ENCODE data around the gene MDM1.

The MDM1 gene

DNA sequence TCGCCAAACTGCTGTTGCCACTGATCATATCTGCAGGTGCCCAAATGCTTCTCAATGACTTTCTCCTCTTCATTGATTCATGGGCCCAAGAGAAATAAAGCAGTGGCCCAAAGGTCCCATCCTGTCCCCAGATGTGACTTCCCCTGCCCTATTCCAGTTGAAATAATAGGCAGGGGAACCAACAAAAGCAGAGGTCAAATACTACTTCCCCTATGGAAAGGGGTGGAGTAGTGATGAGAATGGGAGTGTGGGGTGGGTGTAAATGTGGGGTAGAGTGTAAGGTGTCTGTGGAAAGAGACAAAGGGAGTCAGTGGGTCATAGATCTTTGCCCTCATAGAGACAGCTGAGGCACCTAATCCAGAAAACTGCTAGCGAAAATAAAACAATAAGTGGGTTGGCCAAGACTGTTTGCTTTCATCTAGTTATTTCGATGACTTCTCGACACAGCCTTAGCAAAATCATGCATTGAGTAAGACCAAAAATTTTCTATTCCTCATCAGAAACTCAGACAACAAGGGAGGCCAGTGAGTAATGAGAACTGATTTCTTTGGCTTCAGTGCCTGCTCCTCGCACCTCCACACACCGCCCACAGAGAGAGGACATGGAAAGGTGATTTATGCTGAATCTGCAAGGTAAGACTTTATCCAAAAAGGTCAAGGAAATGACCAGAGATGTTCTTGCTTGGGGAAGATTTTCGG, 67.9 kb downstream of the MDM1 start:
- no peak overlapping the region for H3K4me3 ChIP-seq (ENCODE audit: low read length)
- no peak for TF ChIP-seq ZNF274 (IDR thresholded peaks at IDR 0.05; ENCODE audit: low read depth, low read length)

DNA sequence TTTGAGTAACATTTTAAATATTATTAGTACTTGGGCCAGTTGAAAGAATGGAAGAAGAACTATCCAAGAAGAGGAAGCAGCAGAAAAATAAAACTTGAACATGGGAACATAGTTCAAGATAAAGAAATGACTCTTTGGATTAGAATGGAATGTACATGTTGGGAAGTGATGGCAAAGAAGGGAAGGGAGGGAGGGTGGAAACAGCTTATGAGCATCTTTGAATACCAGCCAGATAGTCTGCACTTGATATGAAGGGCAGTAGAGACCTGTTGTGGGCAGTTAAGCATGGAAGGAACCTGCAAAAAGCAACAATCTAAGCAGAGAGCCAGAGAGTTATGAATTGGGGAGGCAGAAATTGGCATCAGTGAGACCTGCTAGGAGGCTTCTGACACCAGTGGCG, 68.8 kb downstream of the MDM1 start:
- no peak overlapping the region for H3K4me3 ChIP-seq (ENCODE audit: low read length)
- TF ChIP-seq ZNF274 (IDR thresholded peaks at IDR 0.05; ENCODE audit: low read depth, low read length) = no peak

DNA sequence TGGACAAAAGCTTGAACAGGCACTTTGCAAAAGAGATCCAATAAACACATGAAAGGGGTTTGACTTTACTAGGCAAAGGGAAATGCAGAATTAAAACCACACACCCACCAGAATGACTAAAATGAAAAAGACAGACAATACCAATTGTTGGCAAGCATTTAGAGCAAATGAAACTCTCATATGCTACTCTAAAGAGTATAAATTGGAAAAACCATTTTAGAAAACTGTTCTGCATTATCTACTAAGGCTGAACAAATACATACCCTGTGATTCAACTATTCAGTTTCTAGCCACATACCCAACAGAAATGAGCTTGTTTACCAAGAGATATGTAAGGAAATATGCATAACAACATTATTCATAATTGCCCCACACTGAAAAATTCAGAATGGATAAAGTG, 70.3 kb downstream of the MDM1 start:
- TF ChIP-seq ZNF274 (IDR thresholded peaks at IDR 0.05; ENCODE audit: low read depth, low read length) = no peak
- no peak overlapping the region for H3K4me3 ChIP-seq (ENCODE audit: low read length)

DNA sequence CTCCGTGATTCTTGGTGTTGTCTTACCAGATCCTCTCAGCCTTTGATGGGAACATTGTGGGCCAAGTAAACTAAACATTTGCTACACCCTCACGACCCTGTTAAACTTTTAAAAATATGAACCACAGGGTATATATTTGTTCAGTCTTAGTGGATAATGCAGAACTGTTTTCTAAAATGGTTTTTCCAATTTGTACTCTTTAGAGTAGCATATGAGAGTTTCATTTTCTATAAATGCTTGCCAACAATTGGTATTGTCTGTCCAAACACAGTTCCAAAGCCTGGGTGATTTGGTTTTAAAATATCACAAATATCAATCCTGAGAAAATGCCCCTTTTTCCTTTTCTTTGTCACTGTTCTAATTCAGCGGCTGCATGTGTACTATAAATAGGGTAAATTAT, 72.0 kb downstream of the MDM1 start:
- H3K4me3 ChIP-seq (ENCODE audit: low read length) = no peak overlapping the region

DNA sequence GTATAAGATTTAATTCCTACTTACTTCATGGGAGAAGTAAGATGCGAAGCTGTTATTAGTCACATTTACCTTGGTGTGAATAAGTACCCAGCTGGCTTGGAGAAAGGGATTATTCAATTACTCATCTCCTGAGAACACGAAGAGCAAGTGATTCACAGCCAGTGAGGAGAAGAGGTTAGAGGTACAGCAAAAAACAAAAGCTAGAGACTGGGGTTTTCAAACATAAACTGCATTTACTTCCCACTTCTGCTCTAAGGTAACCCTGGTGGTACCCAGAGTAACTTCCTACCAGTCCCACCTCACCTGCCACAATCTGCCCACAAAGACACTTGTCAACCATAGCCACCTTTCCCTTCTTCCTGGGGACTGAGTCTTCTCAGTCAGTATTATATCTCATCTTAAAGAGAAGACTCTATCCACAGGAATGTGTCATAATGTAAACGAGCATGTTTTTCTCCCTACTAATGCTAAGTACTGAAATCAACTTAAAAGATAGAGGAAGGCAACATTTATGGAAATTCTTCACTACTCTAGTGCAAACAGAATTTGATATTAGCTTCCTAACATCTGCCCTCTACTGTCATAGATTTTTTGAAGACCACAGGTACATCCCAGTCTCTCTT, 72.7 kb downstream of the MDM1 start:
- H3K4me3 ChIP-seq (ENCODE audit: low read length) = no peak overlapping the region
- TF ChIP-seq ZNF274 (IDR thresholded peaks at IDR 0.05; ENCODE audit: low read depth, low read length) = no peak

More for the DNA sequence above, 72.0 kb downstream of the MDM1 start:
- no peak for TF ChIP-seq ZNF274 (IDR thresholded peaks at IDR 0.05; ENCODE audit: low read depth, low read length)

DNA sequence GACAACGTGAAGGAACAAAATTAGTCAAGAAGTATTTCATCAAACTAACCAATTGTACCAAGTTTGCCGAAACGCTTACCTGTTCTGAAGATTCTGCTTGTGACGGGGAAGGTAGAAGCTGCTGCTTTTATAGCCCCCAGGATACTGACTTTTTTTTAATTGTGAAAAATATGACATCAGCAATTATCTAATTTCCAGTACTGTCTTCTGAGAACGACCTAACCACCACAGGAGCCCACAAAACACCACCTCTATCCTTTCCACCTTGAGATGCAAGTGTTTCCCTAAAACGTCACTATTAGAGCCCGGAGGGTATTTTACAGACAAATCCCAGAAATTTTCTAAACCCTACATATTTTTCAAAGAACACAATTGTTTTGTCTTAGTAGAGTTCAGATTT, 78.7 kb downstream of the MDM1 start, which contains the start of gene IL22:
Gene IL22, minus strand, starts transcription at position 101 of the 400 bp plus-strand sequence. CDS start 156 bp downstream, outside the sequence.
- no peak for TF ChIP-seq ZNF274 (IDR thresholded peaks at IDR 0.05; ENCODE audit: low read depth, low read length)
- no peak within 1 kb of the TSS for H3K4me3 ChIP-seq (ENCODE audit: low read length)

DNA sequence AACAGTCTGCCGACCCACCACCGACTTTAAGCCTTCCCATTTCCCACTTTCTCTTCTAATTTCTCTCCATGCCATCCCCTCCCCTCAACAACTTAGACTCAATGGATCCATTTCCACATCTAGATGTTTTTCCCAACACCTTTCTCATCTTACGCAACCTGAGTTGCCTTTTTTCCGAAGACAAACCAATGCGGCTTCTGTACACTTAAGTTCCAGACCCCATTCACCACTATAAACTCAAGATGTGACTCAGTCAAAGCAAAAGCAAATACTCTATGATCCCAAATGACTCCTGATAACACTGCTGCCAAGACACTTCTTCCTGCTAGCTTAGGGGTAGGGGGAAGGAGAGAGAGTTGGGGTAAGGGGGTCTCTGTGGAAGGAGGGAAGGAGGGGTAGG, 80.1 kb downstream of the MDM1 start:
- TF ChIP-seq ZNF274 (IDR thresholded peaks at IDR 0.05; ENCODE audit: low read depth, low read length) = no peak
- no peak overlapping the region for H3K4me3 ChIP-seq (ENCODE audit: low read length)

DNA sequence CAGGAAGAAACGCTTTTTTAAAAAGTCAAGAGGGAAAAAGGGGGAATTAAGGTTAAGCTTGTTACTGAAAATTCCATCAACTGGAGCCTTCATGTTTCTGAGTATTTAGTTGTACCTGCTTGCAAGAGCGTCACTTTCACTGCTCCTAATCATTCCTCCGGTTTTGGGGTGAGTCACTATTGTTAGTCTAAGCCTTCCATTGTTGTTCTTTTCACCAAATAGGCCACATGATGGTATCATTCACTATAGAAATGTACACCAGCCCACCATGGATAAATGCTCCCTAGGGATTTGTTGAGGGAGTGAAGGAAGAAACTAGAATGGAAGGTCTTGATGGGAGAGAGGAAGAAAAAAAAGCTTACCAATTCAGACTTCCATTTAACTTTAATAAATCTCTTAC, 81.7 kb downstream of the MDM1 start:
- TF ChIP-seq ZNF274 (IDR thresholded peaks at IDR 0.05; ENCODE audit: low read depth, low read length) = no peak
- H3K4me3 ChIP-seq (ENCODE audit: low read length) = no peak overlapping the region

DNA sequence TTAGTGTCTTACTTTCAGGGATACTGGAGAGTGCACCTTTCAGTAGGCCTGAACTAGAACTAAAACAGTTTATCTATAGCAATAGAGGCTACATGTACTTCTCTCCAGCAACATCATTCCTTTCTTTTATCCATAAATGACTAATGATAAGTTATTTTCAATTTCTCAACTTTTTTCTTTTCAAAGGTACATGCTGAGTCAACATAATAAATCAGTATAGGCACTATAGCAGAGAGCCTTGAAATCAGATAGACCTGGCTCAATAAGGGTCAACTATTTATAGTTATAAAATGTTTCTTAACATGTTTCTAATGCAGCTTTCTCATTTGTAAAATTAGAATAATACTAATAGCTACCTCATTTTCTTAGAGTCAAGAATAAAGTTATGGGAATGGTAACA, 84.4 kb downstream of the MDM1 start:
- H3K4me3 ChIP-seq (ENCODE audit: low read length) = no peak overlapping the region
- no peak for TF ChIP-seq ZNF274 (IDR thresholded peaks at IDR 0.05; ENCODE audit: low read depth, low read length)

DNA sequence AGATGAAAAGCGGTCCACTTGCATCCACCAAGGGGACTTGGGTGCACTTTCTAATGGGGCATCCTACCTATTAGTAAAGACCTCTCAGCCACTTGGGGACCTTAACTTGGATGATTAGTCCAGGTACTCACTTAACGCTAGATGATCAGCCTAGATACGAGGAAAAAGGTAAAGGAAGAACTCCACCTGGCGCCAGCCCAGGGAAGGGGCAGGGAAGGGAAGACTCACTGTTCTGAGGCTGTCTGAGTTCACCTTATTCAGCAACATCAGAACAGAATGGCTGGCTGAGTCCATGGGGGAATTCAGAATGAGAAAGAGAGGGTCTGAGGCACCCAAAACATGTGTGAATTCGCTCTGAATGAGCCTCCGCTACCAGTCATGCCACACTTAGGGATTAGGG, 85.8 kb downstream of the MDM1 start:
- no peak for TF ChIP-seq ZNF274 (IDR thresholded peaks at IDR 0.05; ENCODE audit: low read depth, low read length)
- no peak overlapping the region for H3K4me3 ChIP-seq (ENCODE audit: low read length)

DNA sequence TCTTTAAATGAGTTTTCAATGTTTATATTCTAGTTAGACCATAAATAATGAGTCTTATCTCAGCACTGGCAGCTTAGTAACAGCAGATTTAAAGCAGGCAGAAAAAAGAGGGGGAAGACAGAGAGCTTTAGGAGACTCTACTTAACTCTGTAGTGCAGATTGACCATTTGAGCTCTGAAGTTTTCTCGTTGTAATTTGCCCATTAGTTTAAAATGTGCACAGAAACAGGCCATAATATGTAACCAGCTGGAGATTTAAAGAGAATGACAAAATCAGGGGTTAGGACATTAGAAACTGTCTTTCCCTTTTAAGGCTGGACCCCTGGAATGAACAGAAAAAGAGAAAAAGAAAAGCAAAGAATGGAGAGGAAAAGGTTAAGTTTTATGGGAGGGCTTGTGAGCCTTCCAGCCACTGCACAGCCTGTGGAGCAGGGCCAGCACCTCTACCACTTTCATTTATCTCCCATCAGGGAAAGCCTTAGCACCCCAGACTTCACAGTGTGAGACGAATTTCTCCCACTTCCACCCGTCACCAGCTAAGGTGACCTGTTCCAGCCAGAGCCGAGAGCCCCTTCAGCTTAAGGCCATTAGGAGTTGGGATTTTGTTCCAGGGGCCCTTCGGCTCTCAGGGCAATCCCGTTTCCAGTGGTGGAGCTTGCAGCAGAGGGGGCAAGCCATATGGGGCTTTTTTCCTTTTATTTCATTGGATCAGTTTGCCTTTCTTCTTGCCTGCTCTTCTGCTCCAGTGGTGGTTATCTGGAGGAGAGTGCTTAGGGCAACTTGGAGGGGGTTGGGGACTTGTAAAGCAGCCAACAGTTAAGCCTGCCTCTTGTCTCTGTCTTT, 86.8 kb downstream of the MDM1 start:
- H3K4me3 ChIP-seq (ENCODE audit: low read length) = no peak overlapping the region
- TF ChIP-seq ZNF274 (IDR thresholded peaks at IDR 0.05; ENCODE audit: low read depth, low read length) = no peak

All from GM08714 (cell line).